ENCODE data around the gene TRPM2.

TRPM2 gene

GRCh38 chr21:44483288-44484237 lies 130.1 kb downstream of the TRPM2 start:
- no peak for DNase-seq (ENCODE audit: low spot score)

- no peak for DNase-seq (ENCODE audit: low spot score)
Observed at GRCh38 chr21:44484498-44485253, 131.3 kb downstream of the TRPM2 start.

GRCh38 chr21:44485254-44485793 lies 131.9 kb downstream of the TRPM2 start:
- DNase-seq (ENCODE audit: low spot score), result no peak

GRCh38 chr21:44485796-44486195 lies 132.4 kb downstream of the TRPM2 start:
- no peak for DNase-seq (ENCODE audit: low spot score)

GRCh38 chr21:44486302-44486701 lies 132.9 kb downstream of the TRPM2 start:
- no peak for DNase-seq (ENCODE audit: low spot score)

GRCh38 chr21:44487831-44488230 lies 134.4 kb downstream of the TRPM2 start:
- no peak for DNase-seq (ENCODE audit: low spot score)

GRCh38 chr21:44489962-44490361 lies 136.5 kb downstream of the TRPM2 start:
- no peak for DNase-seq (ENCODE audit: low spot score)

- DNase-seq (ENCODE audit: low spot score), result no peak
Observed at GRCh38 chr21:44490405-44490804, 137.0 kb downstream of the TRPM2 start.

GRCh38 chr21:44490816-44491215 lies 137.4 kb downstream of the TRPM2 start:
- DNase-seq (ENCODE audit: low spot score), result no peak
